Activated CD8-positive, alpha-beta memory T cell treated with anti-CD3 and anti-CD28 coated beads, Interleukin-2, amount 50 U/mL, for 1 hour (primary cell): Measurements from ENCODE around the gene FGF12.

Experiments used
- DNase-seq: peaks from one replicate; pipeline ENCODE4 v3.0.0-alpha.2; 2020; ENCODE audit errors: extremely low read depth

The FGF12 gene

DNA sequence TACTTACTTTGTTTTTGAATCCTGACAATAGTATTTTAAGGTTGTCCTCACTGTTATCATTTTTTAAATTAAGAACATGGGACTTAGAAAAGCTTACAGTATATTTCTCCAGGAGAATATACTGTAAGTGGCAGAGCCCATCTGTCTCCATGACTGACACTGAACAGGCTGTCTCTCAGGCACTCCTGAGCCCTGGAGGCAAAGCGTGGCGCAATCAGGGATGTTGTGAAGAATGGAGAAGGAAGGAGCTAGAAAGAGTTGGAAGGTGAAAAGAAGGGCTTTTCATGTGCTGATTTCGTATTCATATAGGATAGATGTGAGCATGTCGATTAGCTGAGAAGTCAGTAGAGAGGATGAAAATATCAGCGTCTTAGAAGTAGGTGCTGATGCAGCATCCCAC is 41.5 kb downstream of the FGF12 start:
- no peak for DNase-seq

DNA sequence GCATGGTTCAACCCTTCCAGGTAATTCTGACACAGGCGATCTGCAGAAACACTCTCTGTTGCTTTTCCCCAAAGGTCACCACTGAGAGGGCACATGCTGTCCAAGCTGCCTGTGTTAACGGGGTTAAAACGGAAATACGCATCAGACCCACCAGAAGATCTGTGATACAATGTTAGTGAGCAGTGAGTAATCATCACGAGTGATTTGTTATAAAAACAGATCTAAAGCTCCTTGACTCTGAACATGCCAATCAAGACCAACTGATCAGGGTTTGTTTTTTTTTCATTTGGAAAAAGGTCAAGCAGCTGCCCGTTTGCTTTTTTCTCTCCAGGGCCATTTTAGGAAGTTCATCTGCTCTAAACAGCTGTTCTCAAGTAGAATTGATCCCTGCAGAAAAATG is 43.2 kb downstream of the FGF12 start:
- no peak for DNase-seq

DNA sequence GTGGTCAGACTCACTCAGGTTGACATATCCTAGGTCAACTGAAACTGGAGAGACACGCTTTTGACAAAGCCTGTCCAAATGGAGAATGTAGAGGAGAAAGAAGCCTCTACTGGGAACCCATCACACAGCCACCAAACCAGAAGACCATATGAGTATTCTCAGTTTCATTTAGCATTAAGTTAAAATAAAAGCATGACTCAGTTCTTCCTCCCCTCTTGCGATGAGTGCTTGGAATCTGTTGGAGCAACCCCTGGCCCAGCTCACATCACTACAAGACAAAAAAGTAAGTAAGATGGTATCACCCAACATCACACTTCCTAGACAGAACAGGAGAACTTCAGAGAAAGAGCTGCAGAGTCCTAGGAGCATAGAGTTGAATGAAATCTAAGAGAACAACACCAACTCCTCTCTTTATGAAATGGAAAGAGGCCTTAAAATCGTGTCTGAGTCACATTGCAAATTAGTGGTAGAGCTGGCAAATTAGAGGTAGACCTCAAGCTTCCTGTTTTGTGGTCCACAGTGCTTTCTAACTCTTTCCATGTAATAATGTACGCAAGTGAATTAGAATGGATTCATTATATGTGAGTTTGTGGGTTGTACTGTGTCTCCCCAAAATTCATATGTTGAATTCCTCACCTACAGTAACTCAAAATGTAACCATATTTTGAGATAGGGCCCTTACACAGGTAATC is 51.2 kb downstream of the FGF12 start:
- DNase-seq, result no peak

DNA sequence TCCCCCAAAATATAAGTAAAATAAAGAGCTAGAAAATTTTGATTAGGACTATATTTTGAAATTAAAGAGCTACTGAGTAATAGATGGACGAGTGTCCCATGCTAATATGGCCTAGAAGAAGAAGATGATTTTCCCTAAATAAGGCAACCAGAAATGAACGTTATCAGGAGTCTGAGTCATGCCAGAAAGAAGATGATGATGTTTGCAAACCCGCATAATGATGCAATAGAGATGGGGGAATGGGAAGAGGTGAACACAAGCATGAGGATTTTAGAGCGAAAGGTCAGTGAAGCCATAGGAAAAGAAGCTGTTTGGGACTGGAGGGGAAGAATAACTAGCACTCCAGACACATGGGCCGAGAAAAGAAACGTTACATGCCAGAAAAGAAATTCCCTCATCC is 71.7 kb downstream of the FGF12 start:
- DNase-seq, result no peak

DNA sequence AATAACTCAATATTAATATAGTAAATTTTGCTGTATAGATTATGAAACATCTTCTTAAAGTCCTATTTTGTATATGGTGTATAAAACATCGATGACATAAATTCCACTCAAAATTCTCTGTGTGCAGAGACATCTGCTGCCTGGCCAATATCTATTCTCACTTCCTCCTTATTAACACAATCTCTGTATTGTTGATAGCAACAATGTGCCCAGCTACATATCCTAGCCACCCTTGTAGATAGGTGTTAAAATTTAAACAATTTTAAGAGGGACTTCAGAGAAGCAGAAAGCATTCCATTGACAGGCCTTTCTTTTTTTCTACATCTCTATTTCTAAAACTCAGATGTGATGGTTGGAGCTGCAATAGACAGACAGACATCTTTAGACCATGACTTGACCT is 72.3 kb downstream of the FGF12 start:
- no peak for DNase-seq

DNA sequence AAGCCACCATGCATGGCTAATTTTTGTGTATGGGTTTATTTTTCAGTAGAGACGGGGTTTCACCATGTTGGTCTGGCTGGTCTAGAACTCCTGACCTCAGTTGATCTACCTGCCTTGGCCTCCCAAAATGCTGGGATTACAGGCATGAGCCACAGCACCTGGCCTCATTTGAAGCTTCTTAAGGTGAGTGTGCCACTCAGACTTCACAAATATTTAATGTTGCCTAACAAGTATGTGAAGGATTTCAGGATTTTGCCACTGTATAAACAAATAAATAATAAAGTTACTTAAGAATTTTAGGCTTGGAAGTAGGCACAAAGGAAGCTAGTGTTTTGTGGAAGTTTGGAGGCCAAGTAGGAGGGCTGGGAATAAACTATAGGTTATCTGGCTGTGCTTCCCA is 73.5 kb downstream of the FGF12 start:
- no peak for DNase-seq

DNA sequence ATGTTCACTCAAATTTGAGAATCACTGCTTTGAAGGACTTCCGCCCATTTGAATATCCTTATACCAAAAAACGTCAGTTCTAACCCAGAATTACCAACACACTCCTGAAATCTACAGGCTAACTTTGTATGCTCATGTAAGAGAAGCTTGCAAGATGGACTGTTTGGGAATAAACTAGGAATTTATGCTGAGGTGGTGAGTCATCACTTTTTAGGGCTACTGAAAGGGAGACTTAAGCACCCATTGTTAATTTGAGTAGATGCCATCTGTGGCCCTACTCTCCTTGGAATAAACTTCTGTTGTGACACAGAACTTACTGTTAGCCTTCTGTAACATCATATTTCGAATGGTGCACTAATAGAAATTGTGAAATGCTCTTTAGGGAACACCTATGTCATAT is 74.6 kb downstream of the FGF12 start:
- no peak for DNase-seq

DNA sequence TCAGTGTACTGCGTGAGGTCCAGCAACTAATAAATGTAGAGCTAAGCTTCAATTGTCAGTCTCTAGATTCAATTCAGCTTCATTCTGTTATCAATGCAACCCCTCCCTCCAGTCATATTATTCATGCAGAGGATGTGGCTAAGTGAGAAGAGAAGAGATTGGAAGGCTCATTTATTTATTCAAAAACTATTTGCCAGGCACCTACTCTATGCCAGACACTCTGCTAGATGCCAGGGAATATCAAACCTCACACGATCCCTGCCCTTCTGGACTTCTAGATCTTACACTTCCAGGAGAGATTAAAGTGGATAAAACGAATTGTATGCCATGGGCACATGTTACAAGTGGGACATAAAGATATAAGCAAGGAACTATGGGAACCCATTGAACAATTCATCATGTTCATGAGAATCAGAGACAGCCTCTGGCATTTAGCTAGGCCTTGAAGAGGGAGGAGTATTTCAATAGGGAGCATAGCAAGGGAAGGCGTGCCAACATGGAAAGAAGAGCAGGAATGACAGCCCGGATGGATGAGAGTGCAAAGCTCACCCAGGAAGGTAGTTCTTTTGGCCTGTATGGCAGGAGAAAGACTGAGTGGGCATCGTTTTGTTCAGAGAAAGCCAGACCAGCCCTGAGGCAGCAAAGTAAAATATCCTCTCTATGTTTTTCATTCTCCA is 75.4 kb downstream of the FGF12 start:
- no peak for DNase-seq

DNA sequence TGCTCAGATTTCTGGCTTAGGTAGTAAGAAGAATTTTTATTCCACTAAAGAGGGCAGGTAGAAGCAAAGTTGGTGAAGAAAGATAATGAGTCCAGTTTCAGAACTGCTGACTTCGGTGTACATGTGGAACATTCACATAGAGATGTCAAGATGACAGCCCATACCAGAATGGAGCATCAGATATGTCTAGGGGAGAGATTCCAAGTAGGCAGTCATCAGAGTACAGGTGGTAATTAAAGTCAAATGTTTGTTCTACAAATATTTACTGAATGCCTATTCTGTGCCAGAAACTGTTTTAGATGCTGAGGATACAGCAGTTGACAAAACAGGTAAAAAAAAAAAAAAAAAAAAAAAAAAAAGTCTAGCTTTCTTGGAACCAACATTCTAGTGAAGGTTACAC is 81.9 kb downstream of the FGF12 start:
- DNase-seq, result no peak

DNA sequence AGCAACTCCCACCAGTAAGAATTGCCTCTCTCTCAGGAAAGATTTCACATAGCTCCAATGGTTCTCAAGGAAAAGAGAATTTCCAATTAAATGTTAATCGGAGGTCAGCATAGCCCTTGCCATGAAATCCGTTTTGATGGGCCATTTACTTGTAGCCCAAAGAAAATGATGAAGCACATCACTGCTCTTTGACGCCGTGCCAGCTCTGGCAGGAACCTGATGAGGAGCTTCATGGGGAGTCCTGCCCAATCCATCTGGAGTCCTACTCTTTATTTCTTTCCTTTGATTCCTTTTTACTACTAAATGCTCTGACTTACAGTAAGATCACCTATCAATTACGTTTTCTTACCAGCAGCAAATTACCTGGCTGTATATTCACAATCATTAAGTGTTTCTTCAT is 84.7 kb downstream of the FGF12 start:
- no peak for DNase-seq

DNA sequence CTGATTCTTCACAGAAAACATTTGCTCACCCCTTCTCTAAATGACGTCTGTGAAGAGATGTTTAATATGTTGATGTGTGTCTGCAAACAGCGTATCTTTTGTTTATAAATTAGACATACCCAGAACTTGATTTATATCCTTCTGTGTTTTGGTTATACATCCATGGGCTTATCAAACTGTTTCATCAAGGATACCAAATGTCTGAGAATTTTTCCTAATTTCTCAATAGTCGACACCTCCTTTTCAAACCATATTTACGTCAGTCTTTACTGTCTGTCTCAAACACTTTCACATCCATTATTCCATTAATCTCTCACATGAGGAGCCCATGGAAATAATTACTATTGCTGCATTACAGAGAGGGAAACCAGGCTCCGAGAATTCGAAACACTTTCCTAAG is 85.4 kb downstream of the FGF12 start:
- DNase-seq, result no peak

DNA sequence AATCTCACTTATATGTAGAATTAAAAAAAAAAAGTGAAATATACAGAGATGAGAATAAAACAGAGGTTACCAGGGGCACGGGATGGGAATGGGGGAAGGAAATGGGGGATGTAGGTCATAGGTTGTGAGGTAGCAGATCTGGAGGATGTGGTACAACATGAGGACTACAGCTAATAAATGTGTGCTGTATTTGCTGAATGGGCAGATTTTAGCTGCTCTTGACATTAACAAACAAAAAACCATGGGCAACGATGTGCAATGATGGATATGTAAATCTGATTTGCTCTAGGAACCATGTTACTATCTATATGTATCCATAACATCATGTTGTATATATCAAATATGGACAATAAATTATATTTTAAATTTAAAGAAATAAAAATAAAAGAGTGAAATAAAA is 87.4 kb downstream of the FGF12 start:
- no peak for DNase-seq

DNA sequence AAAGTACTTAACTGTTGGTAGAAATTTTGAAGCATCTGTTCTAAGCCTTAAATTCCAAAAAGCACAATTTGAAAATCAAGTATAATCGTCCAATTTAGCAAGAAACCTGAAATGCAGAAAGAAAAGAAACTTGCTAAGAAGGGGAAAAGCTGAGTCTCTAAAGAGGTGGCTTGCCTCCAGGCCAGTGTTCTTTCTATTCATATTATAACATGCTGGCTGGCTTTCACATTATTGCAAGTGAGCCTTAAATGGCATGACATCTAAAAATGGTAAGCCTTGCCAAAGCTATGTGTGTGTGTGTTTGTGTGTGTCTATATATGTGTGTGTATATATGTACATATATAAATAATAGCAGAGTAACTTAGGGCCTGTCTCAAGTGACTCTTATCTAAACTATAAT is 89.5 kb downstream of the FGF12 start:
- no peak for DNase-seq

DNA sequence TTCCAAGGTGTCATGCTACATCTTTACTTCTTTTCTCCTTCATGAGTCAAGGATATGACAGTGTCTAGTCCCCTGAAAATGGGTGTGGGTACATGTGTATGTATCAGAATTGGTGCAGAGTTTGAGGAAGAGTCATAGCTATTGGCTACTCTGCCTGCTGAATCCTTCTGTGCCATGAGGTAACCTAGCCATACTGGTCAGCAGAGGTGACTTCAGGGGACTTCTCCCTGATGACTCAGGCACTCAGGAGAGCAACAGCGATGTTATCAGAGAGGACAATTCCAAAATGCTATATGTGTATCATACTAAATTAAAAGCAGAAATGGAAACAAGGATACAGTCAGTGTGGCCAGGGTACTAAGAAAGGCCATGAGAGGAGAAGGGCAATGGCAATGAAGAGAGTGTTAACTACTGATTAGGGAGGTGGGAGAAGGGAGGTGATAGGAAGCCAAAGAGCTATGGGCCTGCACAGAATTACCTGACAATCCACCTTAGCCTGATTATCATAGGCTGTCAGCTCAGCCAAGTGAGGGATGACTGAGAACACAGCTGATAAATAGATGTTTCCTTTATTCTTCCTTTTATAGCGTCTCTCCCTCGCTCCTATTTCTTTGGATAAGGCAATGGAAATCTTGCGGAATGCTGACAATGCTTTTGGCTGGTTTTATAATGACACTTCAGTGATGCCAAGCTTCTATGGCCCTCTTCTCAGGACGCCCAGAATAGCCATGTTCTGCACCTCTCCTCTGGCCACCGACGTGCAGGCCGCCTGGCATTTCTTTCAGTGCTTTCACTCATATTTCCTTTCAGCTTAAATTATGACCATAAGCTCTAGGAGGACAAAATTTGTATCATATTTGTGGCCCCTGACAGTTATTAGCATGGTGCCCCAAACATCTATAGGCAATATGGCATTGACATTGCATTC is 90.6 kb downstream of the FGF12 start:
- no peak for DNase-seq

DNA sequence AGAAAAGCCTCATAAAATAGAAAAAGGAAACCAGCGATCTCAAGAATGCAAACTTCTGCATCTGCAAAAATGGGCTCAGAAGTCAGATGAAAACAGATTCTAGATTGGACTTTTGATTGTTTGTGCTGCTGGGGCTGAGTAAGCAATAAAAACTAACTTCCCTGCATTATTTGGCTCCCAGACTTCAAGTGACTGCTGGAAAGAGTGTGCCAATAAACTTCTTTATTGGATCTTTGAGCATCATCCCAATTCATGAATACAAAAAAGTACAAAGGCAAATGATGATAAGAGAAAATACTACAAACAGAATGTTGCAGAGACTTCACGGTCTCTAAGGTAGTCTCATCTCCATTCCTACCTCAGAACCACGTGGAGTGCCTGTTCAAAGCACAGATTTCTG is 97.9 kb downstream of the FGF12 start:
- DNase-seq, result no peak

DNA sequence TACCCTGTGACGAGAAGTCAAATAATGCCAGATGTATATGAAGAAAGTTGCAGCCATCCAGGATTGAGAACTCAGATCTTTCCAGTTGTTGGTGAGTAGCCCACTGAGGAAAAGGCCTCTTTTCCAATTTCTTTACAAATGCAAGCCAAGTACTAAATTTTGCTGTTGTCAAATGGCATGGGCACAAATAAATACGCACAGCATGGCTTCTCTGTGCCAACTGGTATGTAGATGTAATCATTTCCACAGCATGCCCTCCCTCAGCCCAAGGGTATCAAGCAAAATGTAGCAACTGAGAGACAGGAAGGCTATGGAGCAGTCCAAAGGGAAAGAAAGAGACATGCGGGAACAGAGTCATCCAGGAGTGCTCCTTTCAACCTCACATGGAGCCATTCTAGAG is 105.4 kb downstream of the FGF12 start:
- DNase-seq, result no peak

DNA sequence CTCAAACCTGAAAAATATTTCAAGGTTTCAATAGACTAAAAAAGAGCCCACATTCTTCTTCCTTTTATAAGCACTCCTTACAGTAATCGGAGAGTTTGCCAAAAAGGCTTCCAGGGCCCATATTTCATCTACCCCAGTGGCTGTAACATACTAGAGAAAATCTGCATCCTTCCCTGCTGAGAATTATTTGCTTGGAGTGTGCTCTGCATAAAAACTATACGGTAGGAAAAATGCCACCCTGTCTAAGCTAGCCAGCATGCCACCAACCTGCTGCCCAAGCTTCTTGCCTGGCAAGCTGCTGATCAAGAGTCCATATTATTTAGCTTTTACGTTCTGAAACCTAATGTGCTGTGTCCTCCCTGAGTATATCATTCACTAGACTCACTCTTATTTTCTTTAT is 107.1 kb downstream of the FGF12 start:
- no peak for DNase-seq

DNA sequence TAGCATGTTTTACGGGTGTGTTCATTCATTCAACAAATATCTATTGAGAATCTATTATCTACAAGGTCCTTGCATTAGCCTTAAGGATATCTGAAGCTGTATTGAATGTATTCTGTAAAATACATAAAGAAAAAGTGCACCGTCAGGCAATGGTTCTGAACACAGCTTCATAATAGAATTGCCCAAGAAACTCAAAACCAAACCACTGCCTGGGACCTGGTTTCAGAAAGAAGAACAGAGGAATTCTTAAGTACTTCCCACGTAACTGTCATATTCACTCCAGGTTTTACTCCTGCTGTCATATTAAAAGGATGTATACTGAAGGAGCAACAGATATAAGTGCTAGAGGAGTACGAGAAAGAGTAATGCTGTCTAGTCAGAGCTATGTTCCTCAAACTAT is 115.9 kb downstream of the FGF12 start:
- no peak for DNase-seq

DNA sequence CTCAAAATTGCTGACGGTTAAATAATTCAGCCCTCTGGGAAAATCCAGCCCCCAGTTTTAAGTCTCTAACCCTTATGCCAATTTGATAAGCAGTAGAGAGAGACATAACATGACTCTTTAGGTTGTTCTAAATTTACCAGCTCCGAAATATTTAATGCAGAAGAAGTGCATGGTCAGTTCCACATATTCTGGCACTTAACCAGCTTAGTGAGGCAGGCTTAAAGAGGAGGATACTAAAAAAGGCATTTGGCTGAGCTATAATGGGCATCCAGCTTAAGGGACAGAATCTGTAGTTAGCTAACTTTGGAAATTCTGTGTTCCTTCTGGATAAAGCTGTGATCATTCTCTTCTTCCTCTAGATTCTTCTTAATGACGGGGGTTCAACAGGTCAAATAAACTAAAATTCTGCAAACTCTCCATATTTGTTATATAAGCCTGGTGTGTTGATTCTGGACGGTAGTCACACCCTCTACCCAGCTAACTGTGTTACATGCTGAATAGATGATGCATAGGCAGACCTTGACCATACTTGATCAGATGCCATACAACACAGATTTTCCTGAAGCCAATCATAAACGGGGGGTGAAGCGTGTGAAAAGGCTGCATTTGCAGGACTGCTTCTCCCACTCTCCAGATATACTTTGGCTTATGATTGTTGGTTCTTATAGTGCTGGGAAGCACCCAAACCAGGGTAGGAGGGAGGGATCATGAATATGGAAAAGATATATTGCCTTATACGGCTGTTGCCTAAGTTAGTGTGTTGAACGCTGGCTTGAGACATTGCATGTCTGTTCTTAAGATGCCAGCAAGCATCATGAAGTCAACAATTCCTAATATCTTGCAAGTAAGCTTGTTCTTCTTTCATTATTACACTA is 118.4 kb downstream of the FGF12 start:
- no peak for DNase-seq

DNA sequence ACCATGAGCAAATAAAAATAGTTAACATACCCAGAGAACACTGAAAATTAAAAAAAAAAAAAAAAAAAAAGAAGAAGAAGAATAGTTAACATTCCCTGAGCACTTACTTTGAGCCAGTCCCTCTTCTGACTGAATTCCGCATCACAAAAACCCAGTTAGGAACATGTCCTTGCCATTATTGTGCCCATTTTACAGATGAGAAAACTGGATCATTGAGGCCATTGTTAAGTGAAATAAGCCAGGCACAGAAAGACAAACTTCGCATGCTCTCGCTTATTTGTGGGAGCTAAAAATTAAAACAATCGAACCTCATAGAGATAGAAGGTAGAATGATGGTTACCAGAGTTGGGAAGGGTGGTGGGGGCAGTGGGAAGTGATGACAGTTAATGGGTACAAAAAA is 119.5 kb downstream of the FGF12 start:
- DNase-seq, result no peak

DNA sequence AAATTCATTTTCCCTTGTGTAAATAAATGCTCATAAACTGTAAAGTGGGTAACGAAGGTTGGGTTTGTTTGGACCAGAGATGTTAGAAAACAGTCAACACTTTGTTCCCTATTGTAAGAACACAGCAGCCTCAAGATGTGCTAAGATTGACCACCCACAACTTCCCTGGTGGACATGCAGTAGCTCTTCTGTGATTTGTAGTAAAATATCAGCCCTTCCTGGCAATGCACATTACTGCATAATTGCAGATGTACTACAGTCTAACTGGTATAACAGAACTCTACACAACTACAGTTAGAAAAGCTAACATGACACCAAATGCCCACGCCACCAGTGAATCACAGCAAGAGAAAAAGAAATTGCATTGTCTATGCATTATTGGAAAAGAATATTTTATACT is 129.4 kb downstream of the FGF12 start:
- DNase-seq, result no peak

DNA sequence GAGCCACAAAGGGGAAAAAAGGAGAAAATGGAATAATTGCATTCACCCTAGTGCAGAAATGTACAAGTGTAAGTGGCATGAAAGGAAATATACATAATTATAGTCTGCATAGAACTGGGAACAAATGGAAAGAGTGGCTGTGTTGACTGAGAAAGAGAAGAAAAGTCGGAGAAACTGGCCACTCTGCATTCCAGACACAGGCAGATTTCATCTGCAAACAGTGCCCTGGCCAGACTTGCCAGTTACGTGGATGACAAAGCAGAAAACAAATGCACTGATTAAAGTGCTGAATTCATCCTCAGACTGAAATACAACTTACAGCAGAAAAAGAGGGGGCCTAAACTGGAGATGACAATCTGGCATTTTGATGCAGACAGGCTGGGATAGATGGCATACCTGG is 129.8 kb downstream of the FGF12 start:
- no peak for DNase-seq
